ENCODE results near the gene RAX.

DNA sequence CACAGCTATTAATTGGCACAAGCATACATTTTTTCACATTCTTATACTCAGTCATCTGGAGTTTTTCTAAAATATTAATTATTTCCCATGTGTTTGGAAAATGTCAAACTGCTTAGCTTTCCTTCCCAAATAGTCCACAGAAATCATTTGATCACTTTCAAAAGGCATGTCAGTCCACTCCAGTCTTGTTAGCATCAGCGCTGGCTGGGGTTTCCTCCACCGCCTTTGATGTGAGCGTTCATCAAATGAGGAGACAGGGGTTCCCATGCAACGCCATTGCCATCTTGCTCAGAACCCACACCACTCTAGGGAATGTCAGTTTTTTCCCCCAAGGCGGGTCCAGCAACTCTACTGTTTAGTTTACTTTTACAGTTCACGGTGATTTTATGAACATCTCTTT, 13.1 kb upstream of the RAX start:
- no peak for TF ChIP-seq EZH2 (IDR thresholded peaks at IDR 0.05)
- no peak for TF ChIP-seq POLR2AphosphoS5 (IDR thresholded peaks at IDR 0.05; ENCODE audit: borderline replicate concordance, low read depth, low read length)
- no peak for TF ChIP-seq FOXP2 (optimal IDR thresholded peaks at IDR 0.05; ENCODE audit: control extremely low read depth, extremely low read length, insufficient read depth)

Measured in SK-N-MC (cell line).